ENCODE data around the gene ING2.

ING2 gene

GRCh38 chr4:183499801-183500200 lies 5.1 kb upstream of the ING2 start:
- DNase-seq: no peak

DNA sequence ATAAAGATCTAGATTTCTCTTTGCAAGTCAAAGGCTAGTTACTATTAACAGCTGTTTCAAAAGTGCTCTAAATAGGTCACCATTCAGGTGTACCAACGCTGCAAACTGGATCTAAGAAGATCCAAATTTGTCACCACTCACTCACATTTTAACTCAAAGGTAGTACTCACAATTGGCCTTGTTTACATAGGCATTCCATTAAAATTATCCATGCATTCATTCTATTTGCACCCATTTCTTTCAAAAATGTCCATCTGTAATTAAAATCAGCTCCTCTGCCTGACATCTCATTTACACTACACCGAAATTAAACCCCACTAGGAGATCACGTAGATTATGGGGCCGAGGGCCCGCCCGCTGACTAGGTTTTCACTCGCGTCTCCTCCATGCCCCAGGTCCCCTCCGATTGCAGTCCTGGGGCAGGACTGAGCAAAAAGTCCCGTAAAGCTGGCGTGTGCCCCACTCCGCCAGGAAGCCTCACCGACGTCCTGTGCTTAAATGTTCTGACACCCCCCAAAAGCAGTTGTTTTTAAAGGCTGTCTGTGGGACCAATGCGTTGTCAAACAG lies 1.3 kb upstream of the ING2 start:
- DNase-seq: no peak

DNA sequence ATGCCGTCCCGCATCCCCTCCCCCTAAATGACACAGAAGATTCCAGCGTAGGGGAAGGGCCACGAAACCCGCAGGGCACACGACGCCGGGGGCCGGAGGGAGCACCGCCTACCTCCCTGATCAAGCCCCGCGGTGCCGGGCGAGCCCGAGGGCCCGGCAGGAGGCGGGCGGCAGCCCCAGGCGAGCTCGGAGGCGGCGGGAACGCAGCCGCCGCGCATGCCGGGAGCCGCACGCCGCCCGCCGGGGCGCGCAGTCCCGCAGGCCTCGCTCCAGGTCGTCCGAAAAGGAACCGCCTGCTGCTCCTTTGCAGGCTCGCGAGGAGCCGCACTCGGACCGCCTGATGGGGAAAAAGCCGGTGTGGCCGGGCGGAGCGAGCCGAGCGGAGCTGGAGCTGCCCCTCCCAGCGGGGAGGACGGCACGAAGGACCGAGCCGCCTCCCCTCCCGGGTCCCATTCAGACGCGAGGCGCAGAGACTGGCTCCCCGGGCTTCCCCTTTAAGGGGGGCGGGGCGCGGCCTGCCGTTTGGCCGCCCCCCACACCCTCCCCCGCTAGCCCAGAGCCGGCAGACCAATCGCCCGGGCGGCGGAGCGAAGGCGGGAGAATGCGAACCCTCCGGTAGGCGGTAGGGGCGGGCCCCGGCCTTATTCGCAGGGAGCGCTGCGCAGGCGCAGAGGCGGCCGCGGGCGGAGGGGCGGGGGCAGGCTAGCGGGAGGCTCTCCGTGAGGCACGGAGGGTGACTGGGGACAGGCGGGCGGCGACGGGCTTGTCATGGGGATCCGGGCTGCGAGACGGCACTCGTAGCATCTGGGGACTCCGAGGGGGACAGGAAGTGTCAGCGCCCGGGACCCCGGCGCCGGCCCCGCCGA lies 561 bp upstream of the ING2 start:
- DNase-seq: peak; percentile 58

GRCh38 chr4:183505611-183506388 lies 942 bp downstream of the ING2 start:
- no peak for DNase-seq

- no peak for DNase-seq
These were observed 1.5 kb downstream of the ING2 start for GRCh38 chr4:183506389-183506735.

GRCh38 chr4:183507925-183508696 lies 3.3 kb downstream of the ING2 start:
- no peak for DNase-seq

DNA sequence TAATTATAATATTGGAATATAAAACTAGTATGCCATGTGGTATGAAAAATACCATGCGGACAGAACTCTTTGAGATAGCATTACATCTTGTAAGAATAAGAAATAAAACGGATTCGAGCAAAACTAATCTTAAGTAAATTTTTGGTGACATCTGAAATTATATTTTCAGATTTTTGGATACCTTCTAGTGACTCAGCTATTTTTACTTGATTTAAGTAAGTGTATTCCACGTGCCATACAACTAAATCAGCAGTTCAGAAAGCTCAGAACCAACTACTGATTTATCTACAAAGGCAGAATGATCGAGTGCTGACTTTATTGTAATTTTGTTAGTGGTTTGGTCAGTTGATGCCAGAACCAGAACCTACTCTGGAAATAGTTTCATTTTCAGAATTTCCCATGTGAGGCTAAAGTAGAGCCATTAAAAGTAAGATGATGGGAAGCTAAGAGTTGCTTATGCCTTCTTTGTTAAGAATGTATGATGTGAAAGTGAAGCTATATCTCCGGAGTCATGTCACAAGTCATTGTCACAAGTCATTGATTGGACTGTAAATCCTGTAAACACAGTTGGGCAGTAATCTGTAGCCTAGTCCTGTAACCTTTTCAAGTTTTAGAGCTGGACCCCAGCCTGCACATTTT lies 4.0 kb downstream of the ING2 start:
- DNase-seq: no peak

DNA sequence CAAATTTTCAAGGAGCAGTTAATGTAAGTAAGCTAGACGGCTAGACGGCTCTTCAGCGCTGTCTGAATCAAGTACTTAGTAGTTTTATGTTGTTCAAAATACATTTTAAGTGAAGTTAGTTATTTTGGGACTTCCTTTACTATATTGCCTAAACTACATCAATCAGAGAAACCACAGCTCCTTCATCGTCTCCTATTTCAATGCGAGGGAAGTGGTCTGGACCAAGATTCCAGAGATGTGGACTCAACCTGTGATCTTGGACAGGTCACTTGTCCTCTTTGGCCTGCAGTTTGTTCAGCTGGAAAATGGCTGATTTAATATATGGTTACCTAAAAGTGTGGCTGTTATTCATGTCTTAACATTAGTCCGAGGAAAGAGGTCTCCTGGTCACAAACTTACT lies 10.6 kb downstream of the ING2 start:
- no peak for DNase-seq

GRCh38 chr4:183517194-183517593 lies 12.3 kb downstream of the ING2 start:
- no peak for DNase-seq

- DNase-seq: no peak
These were observed 12.9 kb downstream of the ING2 start for GRCh38 chr4:183517781-183518180.

GRCh38 chr4:183522821-183523220 lies 18.0 kb downstream of the ING2 start:
- no peak for DNase-seq

DNA sequence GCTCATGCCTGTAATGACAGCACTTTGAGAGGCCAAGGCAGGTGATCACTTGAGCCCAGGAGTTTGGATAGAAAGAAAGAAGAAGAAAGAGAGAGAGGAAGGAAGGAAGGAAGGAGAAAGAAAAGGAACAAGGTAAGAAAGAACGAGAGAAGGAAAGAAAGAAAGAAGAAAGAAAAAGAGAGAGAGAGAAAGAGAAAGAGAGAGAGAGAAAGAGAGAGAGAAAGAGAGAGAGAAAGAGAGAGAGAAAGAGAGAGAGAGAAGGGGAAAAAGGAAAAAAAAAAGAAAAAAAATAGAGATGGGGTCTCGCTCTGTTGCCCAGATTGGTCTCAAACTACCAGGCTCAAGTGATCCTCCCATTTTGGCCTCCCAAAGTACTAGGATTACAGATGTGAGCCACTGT lies 22.5 kb downstream of the ING2 start:
- DNase-seq: no peak

GRCh38 chr4:183532821-183533220 lies 28.0 kb downstream of the ING2 start:
- DNase-seq: no peak

GRCh38 chr4:183533698-183534097 lies 28.8 kb downstream of the ING2 start:
- DNase-seq: no peak

- DNase-seq: no peak
These were observed 35.7 kb downstream of the ING2 start for GRCh38 chr4:183540410-183541009.

GRCh38 chr4:183541010-183541751 lies 36.3 kb downstream of the ING2 start:
- no peak for DNase-seq

GRCh38 chr4:183541752-183542040 lies 36.8 kb downstream of the ING2 start:
- DNase-seq: no peak

- no peak for DNase-seq
These were observed 38.6 kb downstream of the ING2 start for GRCh38 chr4:183543435-183543834.

DNA sequence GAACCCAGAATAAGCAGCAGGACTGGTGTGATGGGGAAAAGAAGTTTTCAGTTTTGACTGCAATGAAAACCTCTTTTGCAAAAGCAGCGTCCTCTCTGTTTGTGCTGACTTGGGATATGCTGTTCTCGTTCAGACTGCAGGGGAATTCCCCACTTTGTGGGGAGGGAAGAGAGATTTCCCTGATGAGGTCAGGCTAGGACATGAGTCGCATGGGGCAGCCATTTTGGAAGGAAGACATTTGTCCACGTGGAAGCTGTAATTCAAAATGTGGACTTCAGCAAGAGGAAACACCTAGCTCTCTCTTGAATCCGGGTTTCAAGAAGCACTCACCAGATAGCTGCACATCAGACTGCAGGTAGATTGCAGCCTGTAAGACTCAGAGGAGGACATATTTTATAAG lies 39.3 kb downstream of the ING2 start:
- no peak for DNase-seq

GRCh38 chr4:183546376-183546775 lies 41.5 kb downstream of the ING2 start:
- DNase-seq: no peak

- no peak for DNase-seq
These were observed 43.4 kb downstream of the ING2 start for GRCh38 chr4:183548306-183548705.
